B cell (primary cell): Measurements from ENCODE around the gene CDK8. TPM values are rescaled to one million over a fixed set of nuclear protein-coding genes. Genes with fewer than 3 reads are reported as not detected.

Source experiments
- ATAC-seq: fragments of 200-7000 bp; cut with Tn5 transposase; one replicate; pipeline ENCODE4 v1.10.0; 2021; ENCODE audit warnings: low read depth, mild to moderate bottlenecking, moderate number of reproducible peaks, moderate library complexity
- CTCF ChIA-PET: fragments of 350-600 bp; sonication (Branson Sonifier 250); formaldehyde crosslinking; loops from one replicate; lab custom pipeline; 2021; ENCODE audit warnings: antibody characterized with exemption, inconsistent platforms; lab: Charles Lee
- POLR2A ChIA-PET: fragments of 350-600 bp; sonication (Branson Sonifier 250); formaldehyde crosslinking; loops from one replicate; lab custom pipeline; 2021; ENCODE audit warnings: antibody characterized with exemption; lab: Charles Lee
- DNase-seq: peaks from one replicate; pipeline ENCODE4 v3.0.0; 2013
- H2AFZ ChIP-seq: 2 replicates; pipeline ENCODE4 v1.6.1; 2012; ENCODE audit warnings: mild to moderate bottlenecking, low read depth, low read length; ENCODE audit not compliant: insufficient read depth, poor library complexity, severe bottlenecking
- H3K27ac ChIP-seq, 2 donors: 1 replicate in 1 of 2; 2 replicates in 1 of 2; pipeline ENCODE4 v1.5.1; 2012 to 2013; ENCODE audit warnings: low read length in 2 of 2, mild to moderate bottlenecking in 2 of 2, moderate library complexity in 1 of 2
- H3K27me3 ChIP-seq, 4 experiments: fragments of 200-600 bp in 1 of 4; sonication (generic) in 1 of 4; replicated peaks in 1 of 4; 1 replicate in 2 of 4; 2 replicates in 2 of 4; pipeline versions ENCODE4 v1.6.1 to v1.7.0; 2013 to 2016; ENCODE audit warnings: low read length in 3 of 4, mild to moderate bottlenecking in 2 of 4, mixed read lengths in 1 of 4, moderate library complexity in 1 of 4; ENCODE audit not compliant: insufficient read depth in 4 of 4, control insufficient read depth in 3 of 4; ENCODE audit errors: control extremely low read depth in 1 of 4
- H3K36me3 ChIP-seq, 2 experiments: replicated peaks in 1 of 2; 1 replicate in 1 of 2; 2 replicates in 1 of 2; pipeline versions ENCODE4 v1.6.1 to v1.7.1; 2013; ENCODE audit warnings: low read length in 1 of 2; ENCODE audit not compliant: insufficient read depth in 2 of 2, control insufficient read depth in 1 of 2; ENCODE audit errors: control extremely low read depth in 1 of 2, extremely low read depth in 1 of 2
- H3K4me1 ChIP-seq, 2 donors: fragments of 200-600 bp in 1 of 2; sonication (generic) in 1 of 2; 1 replicate in 1 of 2; 2 replicates in 1 of 2; pipeline versions ENCODE4 v1.5.1 to v1.6.1; 2013 to 2017; ENCODE audit warnings: low read length in 2 of 2; ENCODE audit not compliant: control insufficient read depth in 2 of 2, insufficient read depth in 2 of 2
- H3K4me2 ChIP-seq: replicated peaks from 2 replicates; pipeline ENCODE3; 2012; ENCODE audit warnings: mild to moderate bottlenecking, low read depth, low read length; ENCODE audit not compliant: poor library complexity, severe bottlenecking
- H3K4me3 ChIP-seq, 5 experiments: fragments of 200-600 bp in 1 of 5; sonication (generic) in 1 of 5; 1 replicate in 3 of 5; 2 replicates in 2 of 5; pipeline versions ENCODE4 v1.5.1 to v1.7.0; 2011 to 2016; ENCODE audit warnings: low read length in 4 of 5, mild to moderate bottlenecking in 4 of 5, low read depth in 2 of 5, control low read depth in 1 of 5, moderate library complexity in 1 of 5; ENCODE audit not compliant: insufficient read depth in 1 of 5; ENCODE audit errors: control extremely low read depth in 1 of 5, extremely low read depth in 1 of 5
- H3K79me2 ChIP-seq: fragments of 200-600 bp; sonication (generic); one replicate; pipeline ENCODE4 v1.6.0; 2016; ENCODE audit warnings: low read length; ENCODE audit not compliant: control insufficient read depth, insufficient read depth
- H3K9ac ChIP-seq: fragments of 200-600 bp; sonication (generic); 2 replicates; pipeline ENCODE4 v1.6.1; 2017; ENCODE audit warnings: mild to moderate bottlenecking, low read length, moderate library complexity
- H3K9me3 ChIP-seq, 3 donors: one replicate each; pipeline versions ENCODE4 v1.6.1 to v1.7.1; 2013; ENCODE audit warnings: low read length in 2 of 3; ENCODE audit not compliant: control insufficient read depth in 2 of 3, insufficient read depth in 1 of 3; ENCODE audit errors: control extremely low read depth in 1 of 3
- H4K20me1 ChIP-seq: 2 replicates; pipeline ENCODE4 v1.6.0; 2012; ENCODE audit warnings: mild to moderate bottlenecking, low read length; ENCODE audit not compliant: insufficient read depth, control insufficient read depth, poor library complexity, severe bottlenecking
- H3K27ac Mint-ChIP-seq: one replicate; pipeline ENCODE4 v1.8.0; 2021; ENCODE audit warnings: mixed read lengths
- H3K27me3 Mint-ChIP-seq: one replicate; pipeline ENCODE4 v1.8.0; 2021; ENCODE audit warnings: mixed read lengths
- H3K4me1 Mint-ChIP-seq: one replicate; pipeline ENCODE4 v1.8.0; 2021; ENCODE audit warnings: mixed read lengths
- H3K4me3 Mint-ChIP-seq: one replicate; pipeline ENCODE4 v1.8.0; 2021; ENCODE audit warnings: mixed read lengths
- H3K9me3 Mint-ChIP-seq: one replicate; pipeline ENCODE4 v1.8.0; 2022; ENCODE audit warnings: mixed read lengths; ENCODE audit not compliant: insufficient read depth
- CTCF ChIP-seq: fragments of 200-600 bp; IDR thresholded peaks from one replicate; pipeline ENCODE4 v1.8.0; 2022; ENCODE audit warnings: antibody characterized with exemption, mild to moderate bottlenecking
- EZH2 ChIP-seq: IDR thresholded peaks from 2 replicates; pipeline ENCODE4 v1.6.1; 2012; ENCODE audit warnings: borderline replicate concordance, low read depth, mild to moderate bottlenecking, moderate library complexity, low read length; ENCODE audit not compliant: insufficient read depth, poor library complexity, severe bottlenecking
- WGBS: methylation state at CpG from one replicate; pipeline ENCODE4 v1.1.5; 2013; ENCODE audit warnings: missing lambda C conversion rate; ENCODE audit not compliant: insufficient coverage; 5-methylcytosine and 5-hydroxymethylcytosine counted together
- intact Hi-C: fragments of 100-400 bp; cut with micrococcal nuclease; formaldehyde crosslinking; loops from one replicate; pipeline ENCODE4 v1.10.0; 2022
- polyA plus RNA-seq: library from polyadenylated mRNA; depleted of rRNA; stranded (reverse); fragments of >200 nt; gene quantifications from 2 replicates; pipeline ENCODE4 v1.2.3, GENCODE V29; 2012
- total RNA-seq, 2 donors: library from RNA; stranded (reverse); fragments of 120-200 nt in 1 of 2; gene quantifications; 1 replicate in 1 of 2; 2 replicates in 1 of 2; pipeline versions ENCODE4 v1.2.3 to v1.2.4, GENCODE V29; 2013 to 2022

CDK8 gene
- total and polyA plus RNA-seq, 2 donors (not counting 1 experiment from before 2014, with no cell fraction given): 10.8 to 13.5 TPM

GRCh38 chr13:26382835-26383234, 128.9 kb downstream of the CDK8 start:
- Histone ChIP-seq H3K9ac (no peak overlapping the region), H3K27me3 (no peaks in the 10 kb centered on the region), H4K20me1 (no peaks in the 10 kb centered on the region), H3K9me3 (peaks cover 0 to 1% (median 0%) of the 10 kb centered on the region in 3 donors), H3K79me2 (no peaks in the 10 kb centered on the region), H2AFZ (no peak overlapping the region), H3K27ac (no peak overlapping the region), H3K36me3 (peaks cover 9 to 10% of the 10 kb centered on the region in 2 experiments), H3K4me2 (no peak overlapping the region), H3K4me1 (no peaks in the 10 kb centered on the region), H3K4me3 (no peak overlapping the region)
- no peak overlapping the region for H3K4me3 Mint-ChIP-seq
- no peak for TF ChIP-seq CTCF
- no peak for TF ChIP-seq EZH2
- H3K9me3 Mint-ChIP-seq: no peaks in the 10 kb centered on the region
- intact Hi-C loops: no loop called here
- no peak for ATAC-seq
- H3K4me1 Mint-ChIP-seq: no peaks in the 10 kb centered on the region
- H3K27ac Mint-ChIP-seq: no peak overlapping the region
- POLR2A ChIA-PET: no interaction called here
- DNase-seq: no peak
- no peaks in the 10 kb centered on the region for H3K27me3 Mint-ChIP-seq
- CTCF ChIA-PET: no interaction called here
- whole genome bisulfite sequencing: no CpG with 5 or more reads among the region's 4 CpGs

- Histone ChIP-seq H3K9ac (no peak overlapping the region), H3K27me3 (no peaks in the 10 kb centered on the region), H3K4me3 (no peak overlapping the region), H3K4me2 (no peak overlapping the region), H3K27ac (no peak overlapping the region), H4K20me1 (no peaks in the 10 kb centered on the region), H3K36me3 (peaks cover 9 to 10% of the 10 kb centered on the region in 2 experiments), H3K9me3 (peaks cover 0 to 1% (median 0%) of the 10 kb centered on the region in 3 donors), H2AFZ (no peak overlapping the region), H3K79me2 (no peaks in the 10 kb centered on the region), H3K4me1 (no peaks in the 10 kb centered on the region)
- Mint-ChIP-seq H3K4me3 (no peak overlapping the region), H3K27ac (no peak overlapping the region), H3K9me3 (no peaks in the 10 kb centered on the region), H3K4me1 (no peaks in the 10 kb centered on the region), H3K27me3 (no peaks in the 10 kb centered on the region)
- WGBS: 90% methylated on average over 1 of the region's 1 CpG
- no peak for DNase-seq
- POLR2A ChIA-PET: no interaction called here
- intact Hi-C loops: no loop called here
- CTCF ChIA-PET: no interaction called here
- no peak for ATAC-seq
- no peak for TF ChIP-seq CTCF
- no peak for TF ChIP-seq EZH2
Measured at GRCh38 chr13:26384587-26384986, 130.7 kb downstream of the CDK8 start.
